Measurements from ENCODE around the gene SLC35A3.
A peak's percentile ranks its signal among the peaks of the same experiment; 100 is the strongest.

SLC35A3 gene

DNA sequence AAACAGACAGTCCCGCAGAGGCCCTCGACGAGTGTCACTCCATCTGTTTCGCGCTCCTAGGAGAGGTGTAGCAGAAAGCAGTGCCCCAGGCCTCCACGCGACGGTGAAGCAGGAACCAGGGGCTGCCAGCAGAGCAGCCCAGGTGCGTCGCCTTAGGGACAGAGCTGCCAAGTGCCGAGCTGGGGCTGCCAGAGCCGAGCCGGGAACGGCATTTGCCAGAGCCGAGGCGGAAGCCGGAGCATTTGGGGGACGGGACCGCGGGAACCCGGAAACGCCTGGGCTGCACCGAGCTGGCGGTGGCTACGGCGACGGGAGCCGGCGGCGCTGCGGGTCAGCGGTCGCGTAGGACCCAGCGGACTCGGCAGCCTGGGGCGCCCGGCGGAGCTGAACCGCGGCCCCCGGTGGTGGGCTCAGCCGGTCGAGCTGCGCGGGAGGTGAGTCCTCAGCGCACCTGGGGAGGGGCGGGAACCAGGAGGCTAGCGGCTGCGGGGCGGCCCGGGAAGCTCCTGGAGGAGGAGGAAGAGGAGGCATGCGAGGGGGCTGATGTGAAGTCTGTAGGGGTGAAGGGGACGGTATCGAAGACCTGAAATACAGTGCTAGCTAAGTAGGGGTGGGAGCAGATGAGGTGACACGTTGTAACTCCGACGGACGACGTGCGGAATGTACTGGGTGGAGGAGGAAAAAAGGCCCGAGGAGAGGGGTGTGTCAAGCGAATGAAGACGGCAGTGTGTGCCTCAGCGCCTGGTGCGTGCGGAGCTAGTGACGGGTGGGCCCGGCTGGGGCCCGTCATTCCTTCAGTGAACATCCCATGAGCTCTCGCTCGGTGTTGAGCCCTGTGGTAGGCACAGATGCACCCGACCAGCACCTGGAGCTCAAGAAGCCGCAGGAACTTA is at the start of gene SLC35A3:
Gene SLC35A3 (plus strand): TSS at position 268 of the 893 bp plus-strand sequence. CDS start 23,559 bp downstream, outside the sequence.
- Histone ChIP-seq H3K9ac (peak within 1 kb of the TSS; percentile 43), H3K79me2 (peaks cover 9% of the 10 kb centered on the region), H3K9me3 (ENCODE audit: control insufficient read depth, low read length) (no peaks in the 10 kb centered on the region), H3K27ac (peak within 1 kb of the TSS; percentile 85), H3K36me3 (ENCODE audit: control insufficient read depth, insufficient read depth, low read length) (no peaks in the 10 kb centered on the region), H3K27me3 (ENCODE audit: control insufficient read depth, insufficient read depth, low read length) (no peaks in the 10 kb centered on the region), H3K4me2 (ENCODE audit: low read length) (peak within 1 kb of the TSS; percentile 92), H3K4me1 (peaks cover 5% of the 10 kb centered on the region), H2AFZ (peak within 1 kb of the TSS; percentile 94), H3K4me3 (ENCODE audit: low read depth, low read length) (peak within 1 kb of the TSS; percentile 79)
- TF ChIP-seq, protein P1, sequence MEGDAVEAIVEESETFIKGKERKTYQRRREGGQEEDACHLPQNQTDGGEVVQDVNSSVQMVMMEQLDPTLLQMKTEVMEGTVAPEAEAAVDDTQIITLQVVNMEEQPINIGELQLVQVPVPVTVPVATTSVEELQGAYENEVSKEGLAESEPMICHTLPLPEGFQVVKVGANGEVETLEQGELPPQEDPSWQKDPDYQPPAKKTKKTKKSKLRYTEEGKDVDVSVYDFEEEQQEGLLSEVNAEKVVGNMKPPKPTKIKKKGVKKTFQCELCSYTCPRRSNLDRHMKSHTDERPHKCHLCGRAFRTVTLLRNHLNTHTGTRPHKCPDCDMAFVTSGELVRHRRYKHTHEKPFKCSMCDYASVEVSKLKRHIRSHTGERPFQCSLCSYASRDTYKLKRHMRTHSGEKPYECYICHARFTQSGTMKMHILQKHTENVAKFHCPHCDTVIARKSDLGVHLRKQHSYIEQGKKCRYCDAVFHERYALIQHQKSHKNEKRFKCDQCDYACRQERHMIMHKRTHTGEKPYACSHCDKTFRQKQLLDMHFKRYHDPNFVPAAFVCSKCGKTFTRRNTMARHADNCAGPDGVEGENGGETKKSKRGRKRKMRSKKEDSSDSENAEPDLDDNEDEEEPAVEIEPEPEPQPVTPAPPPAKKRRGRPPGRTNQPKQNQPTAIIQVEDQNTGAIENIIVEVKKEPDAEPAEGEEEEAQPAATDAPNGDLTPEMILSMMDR (IDR thresholded peaks at IDR 0.05) = no peak

DNA sequence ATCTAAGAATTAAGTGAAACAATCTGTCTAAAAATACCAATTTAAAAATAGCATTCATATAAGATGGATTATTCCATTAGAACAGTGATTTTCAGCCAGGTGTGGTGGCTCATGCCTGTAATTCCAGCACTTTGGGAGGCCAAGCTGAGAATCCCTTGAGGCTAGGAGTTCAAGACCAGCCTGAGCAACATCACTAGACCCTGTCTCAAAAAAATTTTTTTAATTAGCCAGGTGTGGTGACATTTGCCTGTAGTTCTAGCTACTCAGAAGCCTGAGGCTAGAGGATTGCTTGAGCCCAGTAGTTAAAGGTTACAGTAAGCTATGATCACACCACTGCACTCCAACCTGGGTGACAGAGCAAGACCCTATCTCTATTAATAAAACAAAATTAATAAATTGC is 35.0 kb upstream of the SLC35A3 start:
- Histone ChIP-seq H3K79me2 (no peaks in the 10 kb centered on the region), H3K4me3 (ENCODE audit: low read depth, low read length) (no peak overlapping the region), H3K4me1 (no peaks in the 10 kb centered on the region), H3K9ac (no peak overlapping the region), H3K9me3 (ENCODE audit: control insufficient read depth, low read length) (no peaks in the 10 kb centered on the region), H3K4me2 (ENCODE audit: low read length) (no peak overlapping the region), H3K27me3 (ENCODE audit: control insufficient read depth, insufficient read depth, low read length) (no peaks in the 10 kb centered on the region), H3K36me3 (ENCODE audit: control insufficient read depth, insufficient read depth, low read length) (no peaks in the 10 kb centered on the region), H3K27ac (no peak overlapping the region), H2AFZ (no peak overlapping the region)
- TF ChIP-seq, protein P1 (IDR thresholded peaks at IDR 0.05) = no peak

DNA sequence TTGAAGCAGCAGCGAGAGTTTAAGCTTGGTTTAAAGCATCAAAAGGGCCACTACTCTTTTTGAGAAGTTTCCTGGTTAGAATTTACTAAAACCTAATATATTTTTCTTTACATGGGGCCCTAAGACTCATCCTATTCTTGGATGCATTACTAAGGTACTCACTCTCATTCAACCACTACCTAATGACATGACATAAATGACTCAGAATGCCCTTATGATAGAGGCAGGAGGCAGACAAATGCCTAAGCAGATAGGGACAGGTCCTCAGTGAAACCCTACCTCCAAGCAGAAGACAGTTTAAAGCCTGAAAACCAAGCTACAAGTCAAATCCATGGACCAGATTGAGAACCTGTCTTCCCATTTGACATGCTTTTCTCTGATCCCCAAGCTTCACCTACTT is 34.3 kb upstream of the SLC35A3 start:
- no peak overlapping the region for H3K4me3 ChIP-seq (ENCODE audit: low read depth, low read length)
- H3K27me3 ChIP-seq (ENCODE audit: control insufficient read depth, insufficient read depth, low read length) = no peaks in the 10 kb centered on the region
- H2AFZ ChIP-seq = no peak overlapping the region
- H3K36me3 ChIP-seq (ENCODE audit: control insufficient read depth, insufficient read depth, low read length) = no peaks in the 10 kb centered on the region
- no peaks in the 10 kb centered on the region for H3K9me3 ChIP-seq (ENCODE audit: control insufficient read depth, low read length)
- H3K27ac ChIP-seq = no peak overlapping the region
- H3K4me2 ChIP-seq (ENCODE audit: low read length) = no peak overlapping the region
- no peaks in the 10 kb centered on the region for H3K4me1 ChIP-seq
- TF ChIP-seq, protein P1 (IDR thresholded peaks at IDR 0.05) = no peak
- H3K79me2 ChIP-seq = no peaks in the 10 kb centered on the region
- no peak overlapping the region for H3K9ac ChIP-seq

- TF ChIP-seq, protein P1 (IDR thresholded peaks at IDR 0.05) = no peak
- Histone ChIP-seq H3K79me2 (no peaks in the 10 kb centered on the region), H3K27ac (no peak overlapping the region), H3K4me3 (ENCODE audit: low read depth, low read length) (no peak overlapping the region), H3K27me3 (ENCODE audit: control insufficient read depth, insufficient read depth, low read length) (no peaks in the 10 kb centered on the region), H3K4me1 (no peaks in the 10 kb centered on the region), H3K4me2 (ENCODE audit: low read length) (no peak overlapping the region), H2AFZ (no peak overlapping the region), H3K36me3 (ENCODE audit: control insufficient read depth, insufficient read depth, low read length) (no peaks in the 10 kb centered on the region), H3K9ac (no peak overlapping the region), H3K9me3 (ENCODE audit: control insufficient read depth, low read length) (no peaks in the 10 kb centered on the region)
Measured at GRCh38 chr1:99936071-99936470, 33.7 kb upstream of the SLC35A3 start.

Measured in parathyroid adenoma (tissue), 2 donors.